GM23338 (cell line): ENCODE results near the gene ZNF787. TPM values are rescaled to one million over a fixed set of nuclear protein-coding genes. Genes with fewer than 3 reads are reported as not detected.

Experiments
- ATAC-seq: fragments of 200-7000 bp; cut with Tn5 transposase; 3 replicates; pipeline ENCODE4 v1.9.1; 2020
- DNase-seq: peaks from one replicate; pipeline ENCODE4 v3.0.0-alpha.2; 2015; ENCODE audit warnings: low spot score
- H2AFZ ChIP-seq: fragments of 200-600 bp; sonication (generic); 2 replicates; pipeline ENCODE4 v1.8.0; 2016; ENCODE audit warnings: antibody characterized with exemption, mild to moderate bottlenecking, moderate library complexity
- H3F3A ChIP-seq: fragments of 200-600 bp; sonication (generic); replicated peaks from 2 replicates; pipeline ENCODE4 v1.8.0; 2017; ENCODE audit warnings: antibody characterized with exemption, mixed run types, low read depth
- H3K27ac ChIP-seq: fragments of 200-600 bp; sonication (generic); 2 replicates; pipeline ENCODE4 v1.6.1; 2016; ENCODE audit warnings: low read depth
- H3K27me3 ChIP-seq: fragments of 200-600 bp; sonication (generic); 2 replicates; pipeline ENCODE4 v1.8.0; 2016; ENCODE audit warnings: mild to moderate bottlenecking, mixed run types, moderate library complexity; ENCODE audit not compliant: insufficient read depth
- H3K36me3 ChIP-seq: fragments of 200-600 bp; sonication (generic); 2 replicates; pipeline ENCODE4 v1.8.0; 2016; ENCODE audit warnings: mild to moderate bottlenecking; ENCODE audit not compliant: insufficient read depth
- H3K4me1 ChIP-seq: fragments of 200-600 bp; sonication (generic); 2 replicates; pipeline ENCODE4 v1.8.0; 2016; ENCODE audit warnings: mild to moderate bottlenecking, moderate library complexity; ENCODE audit not compliant: insufficient read depth
- H3K4me2 ChIP-seq: fragments of 200-600 bp; sonication (generic); 2 replicates; pipeline ENCODE4 v1.7.1; 2017; ENCODE audit warnings: mixed run types
- H3K4me3 ChIP-seq: fragments of 200-600 bp; sonication (generic); 2 replicates; pipeline ENCODE4 v1.6.1; 2016; ENCODE audit warnings: mixed run types
- H3K79me2 ChIP-seq: fragments of 200-600 bp; sonication (generic); replicated peaks from 2 replicates; pipeline ENCODE4 v1.8.0; 2017; ENCODE audit warnings: mild to moderate bottlenecking; ENCODE audit not compliant: insufficient read depth
- H3K9me2 ChIP-seq: fragments of 200-600 bp; sonication (generic); 2 replicates; pipeline ENCODE4 v1.8.0; 2017; ENCODE audit not compliant: insufficient read depth
- H4K20me1 ChIP-seq: fragments of 200-600 bp; sonication (generic); replicated peaks from 2 replicates; pipeline ENCODE4 v1.8.0; 2017; ENCODE audit warnings: mild to moderate bottlenecking; ENCODE audit not compliant: insufficient read depth
- H3K27ac Mint-ChIP-seq: 2 replicates; pipeline ENCODE4 v1.8.0; 2020; ENCODE audit warnings: inconsistent platforms, mild to moderate bottlenecking, moderate library complexity, mixed read lengths
- H3K27me3 Mint-ChIP-seq: 3 replicates; pipeline ENCODE4 v1.8.0; 2022; ENCODE audit warnings: low read depth, mild to moderate bottlenecking, moderate library complexity, mixed read lengths, inconsistent platforms; ENCODE audit not compliant: insufficient read depth, poor library complexity
- H3K36me3 Mint-ChIP-seq: 3 replicates; pipeline ENCODE4 v1.8.0; 2021; ENCODE audit warnings: low read depth, mild to moderate bottlenecking, inconsistent platforms, moderate library complexity, mixed read lengths
- H3K4me1 Mint-ChIP-seq: 3 replicates; pipeline ENCODE4 v1.8.0; 2020; ENCODE audit warnings: mild to moderate bottlenecking, inconsistent platforms, mixed read lengths
- H3K4me3 Mint-ChIP-seq: 3 replicates; pipeline ENCODE4 v1.8.0; 2021; ENCODE audit warnings: moderate library complexity, mild to moderate bottlenecking, inconsistent platforms, mixed read lengths
- H3K9me3 Mint-ChIP-seq: 3 replicates; pipeline ENCODE4 v1.8.0; 2020; ENCODE audit warnings: moderate library complexity, mild to moderate bottlenecking, inconsistent platforms, mixed read lengths
- CREB1 ChIP-seq: fragments of 250-450 bp; sonication (Bioruptor Pico); IDR thresholded peaks from 2 replicates; pipeline ENCODE4 v1.5.0; 2020; ENCODE audit warnings: low read depth, mild to moderate bottlenecking, moderate library complexity
- CTCF ChIP-seq, 2 experiments: fragments of 200-600 bp in 1 of 2; sonication (generic) in 1 of 2; conservative IDR thresholded peaks; 2 replicates each; pipeline versions ENCODE4 v1.5.1 to v1.6.1; 2016 to 2017; ENCODE audit warnings: antibody characterized with exemption in 2 of 2, low read depth in 2 of 2, mild to moderate bottlenecking in 2 of 2, moderate library complexity in 1 of 2
- ETS1 ChIP-seq: IDR thresholded peaks from 2 replicates; pipeline ENCODE4 v1.6.1; 2016; ENCODE audit warnings: antibody characterized with exemption
- EZH2 ChIP-seq: fragments of 200-600 bp; sonication (generic); IDR thresholded peaks from one replicate; pipeline ENCODE4 v1.8.0; 2017; ENCODE audit warnings: antibody characterized with exemption, mild to moderate bottlenecking, low read depth; ENCODE audit not compliant: unreplicated experiment
- EZH2phosphoT487 ChIP-seq: fragments of 200-600 bp; sonication (generic); IDR thresholded peaks from one replicate; pipeline ENCODE4 v1.8.1; 2018; ENCODE audit warnings: antibody characterized with exemption; ENCODE audit not compliant: unreplicated experiment
- JUNB ChIP-seq: IDR thresholded peaks from one replicate; pipeline ENCODE4 v1.6.1; 2016; ENCODE audit warnings: antibody characterized with exemption; ENCODE audit not compliant: unreplicated experiment
- NANOG ChIP-seq: IDR thresholded peaks from 2 replicates; pipeline ENCODE4 v1.6.1; 2016; ENCODE audit warnings: antibody characterized with exemption, borderline replicate concordance
- POLR2AphosphoS5 ChIP-seq: IDR thresholded peaks from 2 replicates; pipeline ENCODE4 v1.6.1; 2016; ENCODE audit warnings: antibody characterized with exemption, low read depth
- REST ChIP-seq: IDR thresholded peaks from one replicate; pipeline ENCODE4 v1.6.1; 2018; ENCODE audit warnings: antibody characterized with exemption; ENCODE audit not compliant: unreplicated experiment
- STAT1 ChIP-seq: IDR thresholded peaks from one replicate; pipeline ENCODE4 v1.6.1; 2016; ENCODE audit warnings: antibody characterized with exemption; ENCODE audit not compliant: unreplicated experiment
- ZNF114 ChIP-seq: fragments of 250-450 bp; sonication (Bioruptor Pico); IDR thresholded peaks from 2 replicates; pipeline ENCODE4 v1.5.0; 2020; ENCODE audit warnings: mild to moderate bottlenecking, moderate library complexity
- ZNF331 ChIP-seq: fragments of 250-450 bp; sonication (Bioruptor Pico); IDR thresholded peaks from 2 replicates; pipeline ENCODE4 v1.5.0; 2020; ENCODE audit warnings: low read depth, mild to moderate bottlenecking, moderate library complexity
- ZNF462 ChIP-seq: fragments of 250-450 bp; sonication (Bioruptor Pico); IDR thresholded peaks from 2 replicates; pipeline ENCODE4 v1.5.0; 2020; ENCODE audit warnings: mild to moderate bottlenecking, moderate library complexity
- polyA plus RNA-seq: library from polyadenylated mRNA; unstranded; fragments of >200 nt; fragmentation: Nextera tagmentation; extraction: Ambion mirVana; gene quantifications from 2 replicates; pipeline ENCODE4 v1.2.1, GENCODE V29; 2016
- total RNA-seq: library from RNA; depleted of rRNA; stranded (reverse); fragments of >200 nt; shearing (Covaris generic); gene quantifications from 2 replicates; pipeline ENCODE4 v1.2.3, GENCODE V29; 2014

Gene ZNF787
- total and polyA plus RNA-seq, 2 experiments from 2014 or later: 12.5 to 44.6 TPM

- Mint-ChIP-seq H3K36me3 (peaks cover 25% of the 10 kb centered on the region), H3K9me3 (peaks cover 4% of the 10 kb centered on the region; the same call in 1 of the 3 replicates), H3K27ac (no peak overlapping the region), H3K27me3 (peaks cover 20% of the 10 kb centered on the region), H3K4me3 (no peak overlapping the region), H3K4me1 (peaks cover 48% of the 10 kb centered on the region)
- H3K4me1 ChIP-seq: peaks cover 16% of the 10 kb centered on the region; the same call in 1 of the 2 replicates
- no peaks in the 10 kb centered on the region for H3K9me2 ChIP-seq
- H3K4me2 ChIP-seq: no peak overlapping the region
- H3K36me3 ChIP-seq: no peaks in the 10 kb centered on the region
- no peaks in the 10 kb centered on the region for H3K27me3 ChIP-seq
- TF ChIP-seq EZH2phosphoT487 (no peak), ZNF462 (CRISPR knock-in tag) (no peak), JUNB (no peak), CREB1 (CRISPR knock-in tag) (no peak), REST (no peak), STAT1 (no peak), CTCF (conservative IDR thresholded peaks at IDR 0.05; ENCODE audit: low read depth in 2 of 2) (no peak), ZNF114 (CRISPR knock-in tag) (no peak), EZH2 (no peak), NANOG (no peak), ZNF331 (no peak), ETS1 (no peak), POLR2AphosphoS5 (no peak)
- H3K27ac ChIP-seq: no peak overlapping the region
- DNase-seq (peak; percentile 43), ATAC-seq (peak; percentile 3; the same call in 2 of the 3 replicates)
- H2AFZ ChIP-seq: no peak overlapping the region
- H3F3A ChIP-seq: 0 out of 2 replicates have a peak, but pooled peaks cover 3% of the 10 kb centered on the region
- H3K4me3 ChIP-seq: no peak overlapping the region
- peaks cover 28% of the 10 kb centered on the region for H4K20me1 ChIP-seq
- H3K79me2 ChIP-seq: peaks cover 35% of the 10 kb centered on the region
Measured at GRCh38 chr19:56087647-56088496, 33.2 kb downstream of the ZNF787 start.
